ENCODE measurements around the gene LPP.

- TF ChIP-seq, protein P1, sequence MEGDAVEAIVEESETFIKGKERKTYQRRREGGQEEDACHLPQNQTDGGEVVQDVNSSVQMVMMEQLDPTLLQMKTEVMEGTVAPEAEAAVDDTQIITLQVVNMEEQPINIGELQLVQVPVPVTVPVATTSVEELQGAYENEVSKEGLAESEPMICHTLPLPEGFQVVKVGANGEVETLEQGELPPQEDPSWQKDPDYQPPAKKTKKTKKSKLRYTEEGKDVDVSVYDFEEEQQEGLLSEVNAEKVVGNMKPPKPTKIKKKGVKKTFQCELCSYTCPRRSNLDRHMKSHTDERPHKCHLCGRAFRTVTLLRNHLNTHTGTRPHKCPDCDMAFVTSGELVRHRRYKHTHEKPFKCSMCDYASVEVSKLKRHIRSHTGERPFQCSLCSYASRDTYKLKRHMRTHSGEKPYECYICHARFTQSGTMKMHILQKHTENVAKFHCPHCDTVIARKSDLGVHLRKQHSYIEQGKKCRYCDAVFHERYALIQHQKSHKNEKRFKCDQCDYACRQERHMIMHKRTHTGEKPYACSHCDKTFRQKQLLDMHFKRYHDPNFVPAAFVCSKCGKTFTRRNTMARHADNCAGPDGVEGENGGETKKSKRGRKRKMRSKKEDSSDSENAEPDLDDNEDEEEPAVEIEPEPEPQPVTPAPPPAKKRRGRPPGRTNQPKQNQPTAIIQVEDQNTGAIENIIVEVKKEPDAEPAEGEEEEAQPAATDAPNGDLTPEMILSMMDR (IDR thresholded peaks at IDR 0.05), result no peak
- TF ChIP-seq POLR2A (IDR thresholded peaks at IDR 0.05), result no peak
Observed at GRCh38 chr3:188659449-188660090, 505.6 kb downstream of the LPP start.

Data from Peyer's patch (tissue), 4 donors.